Ovary (tissue), 3 donors: ENCODE data around the gene RPS27L.

Source experiments
- EP300 ChIP-seq: sonication (generic); formaldehyde crosslinking; IDR thresholded peaks from one replicate; pipeline ENCODE4 v1.6.1; 2017; ENCODE audit warnings: antibody characterized with exemption
- POLR2A ChIP-seq: fragments of 450-650 bp; IDR thresholded peaks from one replicate; pipeline ENCODE4 v1.6.1; 2017; ENCODE audit warnings: antibody characterized with exemption, mild to moderate bottlenecking, moderate library complexity
- TF ChIP-seq, protein P1 (sequence below), 3 donors: fragments of 450-650 bp in 2 of 3; fragments of 200-600 bp in 1 of 3; IDR thresholded peaks; one replicate each; pipeline versions ENCODE4 v1.5.1 to v1.8.0; 2016 to 2022; ENCODE audit warnings: antibody characterized with exemption in 3 of 3, mild to moderate bottlenecking in 1 of 3
- donor health status: DM: no; HTN: no; CAD: no.

DNA sequence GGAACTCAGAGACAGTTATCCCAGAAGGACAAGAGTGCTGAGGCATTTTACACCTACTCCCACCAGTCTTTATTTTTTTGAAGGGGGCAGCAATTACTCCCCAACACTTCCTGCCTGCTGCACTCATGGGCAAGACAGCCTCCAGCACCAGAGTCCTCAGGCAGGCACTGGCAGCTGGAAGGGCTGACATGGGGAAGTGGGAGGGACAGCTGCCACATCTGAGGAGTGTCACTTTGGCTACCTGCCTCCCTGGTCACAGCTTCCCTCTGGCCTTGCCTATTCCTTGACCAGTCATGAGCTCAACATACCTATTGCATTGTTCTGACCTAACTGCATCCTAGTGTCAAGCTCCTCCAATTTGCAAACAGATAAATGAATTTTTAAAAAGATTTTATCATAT is 45.8 kb downstream of the RPS27L start:
- TF ChIP-seq EP300: no peak
- TF ChIP-seq, protein P1, sequence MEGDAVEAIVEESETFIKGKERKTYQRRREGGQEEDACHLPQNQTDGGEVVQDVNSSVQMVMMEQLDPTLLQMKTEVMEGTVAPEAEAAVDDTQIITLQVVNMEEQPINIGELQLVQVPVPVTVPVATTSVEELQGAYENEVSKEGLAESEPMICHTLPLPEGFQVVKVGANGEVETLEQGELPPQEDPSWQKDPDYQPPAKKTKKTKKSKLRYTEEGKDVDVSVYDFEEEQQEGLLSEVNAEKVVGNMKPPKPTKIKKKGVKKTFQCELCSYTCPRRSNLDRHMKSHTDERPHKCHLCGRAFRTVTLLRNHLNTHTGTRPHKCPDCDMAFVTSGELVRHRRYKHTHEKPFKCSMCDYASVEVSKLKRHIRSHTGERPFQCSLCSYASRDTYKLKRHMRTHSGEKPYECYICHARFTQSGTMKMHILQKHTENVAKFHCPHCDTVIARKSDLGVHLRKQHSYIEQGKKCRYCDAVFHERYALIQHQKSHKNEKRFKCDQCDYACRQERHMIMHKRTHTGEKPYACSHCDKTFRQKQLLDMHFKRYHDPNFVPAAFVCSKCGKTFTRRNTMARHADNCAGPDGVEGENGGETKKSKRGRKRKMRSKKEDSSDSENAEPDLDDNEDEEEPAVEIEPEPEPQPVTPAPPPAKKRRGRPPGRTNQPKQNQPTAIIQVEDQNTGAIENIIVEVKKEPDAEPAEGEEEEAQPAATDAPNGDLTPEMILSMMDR (IDR thresholded peaks at IDR 0.05): no peak
- TF ChIP-seq POLR2A: no peak
